GM04503 (cell line): Measurements from ENCODE around the gene STEAP4.
A peak's percentile ranks its signal among the peaks of the same experiment; 100 is the strongest.
"Not testable (repeated sequence)": the region's sequence is repeated elsewhere in the genome, so short reads cannot be mapped to it uniquely, and the experiment has no call there.

Experiments used
- DNase-seq: peaks from one replicate; pipeline ENCODE4 v3.0.0-alpha.2; 2012; ENCODE audit warnings: low read depth

The STEAP4 gene

GRCh38 chr7:88268051-88268450 is 38.6 kb downstream of the STEAP4 start:
- no peak for DNase-seq

- DNase-seq, result no peak
Measured at GRCh38 chr7:88267421-88267820, 39.3 kb downstream of the STEAP4 start.

GRCh38 chr7:88264987-88265386 is 41.7 kb downstream of the STEAP4 start:
- DNase-seq, result not testable (repeated sequence)

- no peak for DNase-seq
Measured at GRCh38 chr7:88262562-88262961, 44.1 kb downstream of the STEAP4 start.

GRCh38 chr7:88260719-88261118 is 46.0 kb downstream of the STEAP4 start:
- no peak for DNase-seq

- no peak for DNase-seq
Measured at GRCh38 chr7:88259656-88260380, 46.9 kb downstream of the STEAP4 start.

- DNase-seq, result not testable (repeated sequence)
Measured at GRCh38 chr7:88258296-88258695, 48.4 kb downstream of the STEAP4 start.

- no peak for DNase-seq
Measured at GRCh38 chr7:88256906-88257305, 49.8 kb downstream of the STEAP4 start.

GRCh38 chr7:88254721-88255424 is 51.8 kb downstream of the STEAP4 start:
- DNase-seq, result no peak

GRCh38 chr7:88253640-88254039 is 53.1 kb downstream of the STEAP4 start:
- DNase-seq, result no peak

- DNase-seq, result no peak
Measured at GRCh38 chr7:88244258-88244657, 62.4 kb downstream of the STEAP4 start.

GRCh38 chr7:88243345-88243909 is 63.3 kb downstream of the STEAP4 start:
- DNase-seq, result no peak

GRCh38 chr7:88239852-88240251 is 66.8 kb downstream of the STEAP4 start:
- no peak for DNase-seq

- DNase-seq, result no peak
Measured at GRCh38 chr7:88233828-88234227, 72.9 kb downstream of the STEAP4 start.

GRCh38 chr7:88230646-88231045 is 76.0 kb downstream of the STEAP4 start:
- DNase-seq, result no peak

GRCh38 chr7:88229302-88229995 is 77.2 kb downstream of the STEAP4 start:
- DNase-seq, result no peak

GRCh38 chr7:88226886-88227516 is 79.7 kb downstream of the STEAP4 start:
- no peak for DNase-seq

- DNase-seq, result no peak
Measured at GRCh38 chr7:88226201-88226600, 80.5 kb downstream of the STEAP4 start.

- DNase-seq, result peak; percentile 27
Measured at GRCh38 chr7:88224601-88225275, 82.0 kb downstream of the STEAP4 start.

- no peak for DNase-seq
Measured at GRCh38 chr7:88223265-88223664, 83.4 kb downstream of the STEAP4 start.
